Ramos (cell line): ENCODE results near the gene PLCXD1.

Source experiments
- in situ Hi-C: fragments of 300-500 bp; cut with MboI; formaldehyde crosslinking; loops from one replicate; pipeline ENCODE4 v1.14.3; 2022; ENCODE audit warnings: low sequenced_read_pairs; ENCODE audit not compliant: unreplicated experiment

PLCXD1 gene

GRCh38 chrX:332496-332860 is 51.3 kb downstream of the PLCXD1 start:
- in situ Hi-C loops = no loop called here

DNA sequence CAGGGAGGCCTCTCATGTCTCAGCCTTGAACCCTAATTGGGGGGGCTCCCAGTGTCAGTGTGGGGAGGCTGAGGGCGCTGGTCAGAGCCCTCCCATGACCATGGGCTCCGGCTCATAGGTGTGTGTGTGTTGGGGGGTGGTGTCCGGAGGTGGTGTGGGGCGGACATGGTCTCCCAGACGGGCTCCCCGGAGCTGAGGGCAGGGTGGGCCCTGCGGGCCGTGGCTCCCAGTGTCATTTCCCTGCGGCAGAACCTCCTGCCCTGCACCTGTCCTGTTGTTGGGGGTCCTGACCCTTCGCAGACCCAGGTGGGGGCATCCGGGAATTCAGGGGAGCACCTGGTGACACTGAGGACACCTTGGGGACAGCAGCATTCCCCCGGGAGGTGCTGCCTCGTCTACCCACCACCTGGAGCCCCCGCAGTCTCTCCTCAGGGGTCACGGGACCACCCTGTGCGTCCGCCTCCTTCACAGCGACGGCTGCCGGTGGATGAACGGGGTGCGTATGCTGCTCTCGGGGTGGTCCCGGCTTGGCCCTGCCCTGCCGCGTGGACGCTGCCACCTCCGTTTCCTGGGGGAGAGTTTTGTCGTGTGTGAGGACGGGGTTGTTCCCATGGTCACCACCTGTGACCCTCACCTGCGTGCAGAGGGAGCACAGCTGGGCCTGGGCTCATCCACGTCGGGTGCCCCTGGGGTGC is 51.9 kb downstream of the PLCXD1 start:
- in situ Hi-C loops = no loop called here

DNA sequence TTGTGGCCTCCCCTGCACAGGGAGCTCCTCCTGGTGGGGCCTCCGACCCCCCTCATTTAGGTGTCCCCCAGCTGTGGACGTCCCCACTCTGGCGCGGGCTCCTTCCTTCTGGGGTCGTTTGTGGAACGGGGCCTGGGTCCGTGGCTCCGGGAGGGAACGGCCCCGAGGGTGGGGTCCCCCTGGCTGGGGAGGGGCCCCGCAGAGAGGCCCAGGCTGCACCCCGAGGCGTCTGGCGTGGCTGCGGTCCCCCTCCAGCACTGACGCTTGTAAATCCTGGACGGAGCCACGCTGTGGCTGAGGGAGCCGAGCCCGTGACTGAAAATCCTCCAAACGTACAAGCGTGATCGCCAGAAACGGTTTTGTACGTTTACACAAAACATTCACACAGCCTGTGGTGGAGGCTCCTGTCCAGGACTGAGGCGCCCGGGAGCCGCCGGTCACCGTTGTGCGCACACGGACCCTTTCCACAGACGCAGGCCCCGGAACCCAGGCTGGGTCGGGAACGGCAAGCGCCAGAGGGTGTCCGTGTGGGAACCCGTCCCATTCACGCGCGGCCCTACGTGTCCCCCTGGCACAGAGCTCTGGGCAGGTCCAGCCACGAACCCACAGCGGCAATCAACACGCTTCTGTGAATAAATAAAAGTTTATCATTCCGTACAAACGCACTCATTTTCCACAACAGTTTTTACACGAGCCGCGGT is 52.6 kb downstream of the PLCXD1 start:
- in situ Hi-C loops = no loop called here

- in situ Hi-C loops = no loop called here
These were observed 53.2 kb downstream of the PLCXD1 start for GRCh38 chrX:334331-334891.

DNA sequence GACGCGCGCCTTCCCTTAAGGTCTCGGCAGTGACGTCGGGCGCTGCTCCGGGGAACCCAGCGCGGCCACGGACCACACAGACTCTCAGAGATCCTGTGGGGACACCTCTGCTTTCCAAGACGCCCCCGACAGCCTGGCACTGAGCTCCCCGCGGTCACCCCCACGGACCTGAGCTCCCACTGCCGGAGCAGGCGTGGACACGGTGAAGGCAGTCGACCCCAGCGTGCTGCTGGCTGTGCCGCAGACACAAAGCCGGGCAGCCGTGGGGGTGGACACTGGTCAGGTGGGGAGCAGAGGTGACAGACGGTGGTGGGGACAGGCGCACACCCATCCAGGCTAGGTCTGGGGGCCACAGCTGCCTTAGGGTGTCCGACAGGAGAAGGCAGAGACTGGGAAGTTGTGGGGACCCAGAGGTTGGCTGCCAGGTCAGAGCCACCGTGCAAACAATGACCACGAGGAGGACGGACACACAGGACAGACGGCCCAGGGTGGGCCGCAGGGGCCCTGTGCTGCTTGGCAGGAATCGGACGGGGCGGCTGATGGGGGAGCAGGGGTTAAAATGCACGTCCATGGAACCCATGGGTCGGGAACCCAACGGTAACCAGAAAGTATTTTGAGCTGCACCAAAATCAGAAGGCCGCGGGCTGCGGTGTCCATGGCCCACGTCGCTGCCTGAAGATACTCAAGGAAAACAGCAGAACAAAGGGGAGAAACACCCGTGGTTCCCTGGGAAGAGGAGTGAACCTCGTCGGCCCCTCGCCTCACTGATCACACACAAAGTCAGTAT is 54.0 kb downstream of the PLCXD1 start:
- in situ Hi-C loops = no loop called here

GRCh38 chrX:335758-336155 is 54.6 kb downstream of the PLCXD1 start:
- in situ Hi-C loops = no loop called here

GRCh38 chrX:336227-336626 is 55.0 kb downstream of the PLCXD1 start:
- in situ Hi-C loops = no loop called here

DNA sequence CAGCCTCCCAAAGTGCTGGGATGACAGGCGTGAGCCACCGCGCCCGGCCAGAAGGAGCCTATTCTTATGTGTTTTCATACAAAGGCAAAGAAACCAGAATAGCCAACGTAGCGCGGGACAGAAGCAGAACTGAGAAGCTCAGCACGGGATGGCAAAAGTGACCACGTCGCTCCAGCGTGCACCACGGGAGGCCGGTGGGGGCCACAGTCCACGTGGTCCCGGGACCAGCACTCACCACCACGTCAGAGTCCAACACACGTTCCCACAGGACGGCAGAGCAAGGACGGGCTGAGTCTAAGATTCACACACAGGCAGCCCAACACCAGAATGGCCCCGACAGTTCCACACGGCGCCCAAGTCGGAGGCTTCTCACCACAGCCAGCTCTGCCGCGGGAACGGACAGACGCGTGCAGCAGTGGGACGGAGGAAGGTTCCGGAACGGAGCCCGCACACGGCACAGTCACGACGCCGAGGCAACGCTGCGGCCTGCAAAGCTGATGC is 56.2 kb downstream of the PLCXD1 start:
- in situ Hi-C loops = no loop called here

GRCh38 chrX:338281-338835 is 57.2 kb downstream of the PLCXD1 start:
- in situ Hi-C loops = no loop called here

DNA sequence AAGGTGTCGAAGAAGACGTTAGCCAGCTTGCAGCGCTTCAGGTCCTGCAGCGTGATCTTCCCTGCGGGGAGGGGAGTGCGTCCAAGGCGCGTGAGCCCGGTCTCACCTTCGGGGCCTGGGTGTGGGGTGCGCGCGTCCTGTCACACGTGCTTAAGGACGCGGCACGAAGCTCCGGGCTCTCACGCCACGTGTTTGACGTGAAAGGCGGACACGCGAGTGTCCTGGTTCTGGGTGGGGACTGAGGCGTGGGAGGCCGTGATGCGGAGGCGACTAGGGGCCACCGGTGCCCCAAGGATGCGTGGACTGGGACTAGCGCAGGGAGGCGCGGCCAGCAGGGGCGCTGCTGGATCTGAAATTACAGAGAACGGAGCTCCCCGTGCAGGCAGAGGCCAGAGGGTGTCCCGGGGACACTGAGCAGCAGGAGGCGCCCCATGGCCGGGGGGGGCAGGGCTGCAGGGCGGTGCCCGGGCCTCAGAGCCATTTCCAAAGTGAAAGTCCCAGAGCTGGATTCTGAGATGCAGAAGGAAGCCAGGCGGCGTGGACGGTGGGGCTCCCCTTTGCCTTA is 57.7 kb downstream of the PLCXD1 start:
- in situ Hi-C loops = no loop called here

GRCh38 chrX:340121-340520 is 58.9 kb downstream of the PLCXD1 start:
- in situ Hi-C loops = no loop called here

GRCh38 chrX:340641-341423 is 59.7 kb downstream of the PLCXD1 start:
- in situ Hi-C loops = no loop called here

DNA sequence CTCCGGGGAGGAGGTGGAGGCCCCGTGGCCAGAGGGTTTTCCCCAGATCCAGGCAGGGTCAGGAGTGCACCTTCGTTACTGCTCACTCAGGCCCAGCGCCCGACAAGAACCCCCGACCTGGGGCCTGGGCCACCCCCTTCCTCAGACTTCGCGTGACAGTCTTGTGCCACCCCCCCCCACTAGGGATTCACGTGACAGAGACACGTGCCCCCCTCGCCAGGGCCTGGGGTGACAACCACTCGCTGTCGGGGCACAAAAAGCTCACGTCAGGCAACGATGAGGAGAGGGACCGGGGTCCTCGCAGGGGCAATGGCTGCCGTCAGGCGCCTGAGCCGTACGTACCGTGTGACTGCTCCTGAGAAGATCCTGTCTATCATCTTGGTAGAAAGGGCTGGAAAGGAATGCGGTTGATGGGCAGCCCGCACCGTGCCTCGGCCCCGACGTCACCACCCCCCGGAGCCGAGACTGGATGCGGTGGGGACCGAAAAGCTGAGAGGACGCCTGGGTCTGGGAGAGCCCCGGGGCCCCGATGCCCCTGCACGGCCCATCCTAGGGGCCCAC is 60.4 kb downstream of the PLCXD1 start:
- in situ Hi-C loops = no loop called here

- in situ Hi-C loops = no loop called here
These were observed 63.3 kb downstream of the PLCXD1 start for GRCh38 chrX:344371-344901.

GRCh38 chrX:345020-345925 is 64.1 kb downstream of the PLCXD1 start:
- in situ Hi-C loops = no loop called here

GRCh38 chrX:346034-346813 is 65.0 kb downstream of the PLCXD1 start:
- in situ Hi-C loops = no loop called here
